Measurements from ENCODE around the gene VEZF1. TPM values are rescaled to one million over a fixed set of nuclear protein-coding genes. Genes with fewer than 3 reads are reported as not detected.

The VEZF1 gene
- total and polyA plus RNA-seq, 2 donors (not counting 1 experiment from before 2014, with no cell fraction given): 43.9 to 51.2 TPM

- Histone ChIP-seq H2AFZ (ENCODE audit: low read length) (no peak overlapping the region), H3K79me2 (ENCODE audit: control insufficient read depth, insufficient read depth, low read length) (peaks cover 33% of the 10 kb centered on the region), H3K4me1 (ENCODE audit: control insufficient read depth, extremely low read depth, insufficient read depth, low read length) (peaks cover 5% of the 10 kb centered on the region), H3K27me3 (ENCODE audit: control insufficient read depth, insufficient read depth, low read length) (no peaks in the 10 kb centered on the region), H3K4me3 (replicated peaks in 1 of 4; ENCODE audit: control extremely low read depth in 1 of 4, insufficient read depth in 1 of 4, low read depth in 3 of 4, low read length in 4 of 4) (no peak overlapping the region), H3K4me2 (ENCODE audit: extremely low read depth, insufficient read depth, low read length) (no peak overlapping the region), H3K9ac (ENCODE audit: insufficient read depth, low read length) (no peak overlapping the region), H4K20me1 (ENCODE audit: control insufficient read depth, extremely low read depth, insufficient read depth, low read length) (peaks cover 2% of the 10 kb centered on the region), H3K9me3 (ENCODE audit: control insufficient read depth, insufficient read depth, low read depth, low read length) (no peaks in the 10 kb centered on the region), H3K36me3 (ENCODE audit: control insufficient read depth, insufficient read depth, low read length) (peaks cover 5% of the 10 kb centered on the region), H3K27ac (ENCODE audit: insufficient read depth, low read length) (no peak overlapping the region)
- no peak for TF ChIP-seq EZH2 (IDR thresholded peaks at IDR 0.05; ENCODE audit: low read length, missing control alignments)
- TF ChIP-seq, protein P1, sequence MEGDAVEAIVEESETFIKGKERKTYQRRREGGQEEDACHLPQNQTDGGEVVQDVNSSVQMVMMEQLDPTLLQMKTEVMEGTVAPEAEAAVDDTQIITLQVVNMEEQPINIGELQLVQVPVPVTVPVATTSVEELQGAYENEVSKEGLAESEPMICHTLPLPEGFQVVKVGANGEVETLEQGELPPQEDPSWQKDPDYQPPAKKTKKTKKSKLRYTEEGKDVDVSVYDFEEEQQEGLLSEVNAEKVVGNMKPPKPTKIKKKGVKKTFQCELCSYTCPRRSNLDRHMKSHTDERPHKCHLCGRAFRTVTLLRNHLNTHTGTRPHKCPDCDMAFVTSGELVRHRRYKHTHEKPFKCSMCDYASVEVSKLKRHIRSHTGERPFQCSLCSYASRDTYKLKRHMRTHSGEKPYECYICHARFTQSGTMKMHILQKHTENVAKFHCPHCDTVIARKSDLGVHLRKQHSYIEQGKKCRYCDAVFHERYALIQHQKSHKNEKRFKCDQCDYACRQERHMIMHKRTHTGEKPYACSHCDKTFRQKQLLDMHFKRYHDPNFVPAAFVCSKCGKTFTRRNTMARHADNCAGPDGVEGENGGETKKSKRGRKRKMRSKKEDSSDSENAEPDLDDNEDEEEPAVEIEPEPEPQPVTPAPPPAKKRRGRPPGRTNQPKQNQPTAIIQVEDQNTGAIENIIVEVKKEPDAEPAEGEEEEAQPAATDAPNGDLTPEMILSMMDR (conservative IDR thresholded peaks at IDR 0.05 in 1 of 2, IDR thresholded peaks at IDR 0.05 in 1 of 2; ENCODE audit: low read depth in 1 of 2, low read length in 2 of 2): no peak
- DNase-seq (ENCODE audit: low read depth in 2 of 2): no peak
Observed at GRCh38 chr17:57999010-57999495, 11.0 kb upstream of the VEZF1 start.

DNA sequence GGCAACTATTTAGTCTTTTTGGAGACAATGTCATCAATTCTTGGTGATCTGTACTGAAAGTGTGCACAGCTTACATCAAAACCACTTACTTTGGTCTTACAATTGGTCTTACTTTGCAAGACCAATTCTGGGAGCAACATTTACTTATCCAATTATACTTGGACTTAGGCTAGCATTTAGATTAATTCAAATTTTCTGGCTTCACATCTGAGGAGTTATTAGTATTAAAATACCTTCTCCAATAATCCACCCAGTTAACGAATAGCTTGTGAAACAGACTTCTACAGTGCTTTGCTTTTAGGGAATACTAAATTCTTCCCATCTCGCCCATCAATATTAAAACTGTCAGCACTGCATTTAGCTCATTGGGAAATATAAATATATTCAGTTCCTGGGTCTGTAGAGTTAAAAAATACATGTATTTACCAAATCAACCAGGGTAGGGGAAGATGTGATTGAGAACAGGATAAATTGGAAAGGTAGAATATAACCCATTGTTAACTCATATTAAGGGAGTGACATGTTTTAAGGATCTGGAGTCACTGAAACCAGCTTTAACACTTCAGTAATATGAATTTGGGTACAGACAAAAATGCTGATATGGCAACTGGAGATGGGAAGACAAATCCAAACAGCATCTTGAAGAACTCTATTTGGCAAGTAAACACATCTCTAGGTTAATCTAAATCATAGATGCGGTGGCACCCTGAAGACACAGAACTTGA, 9.2 kb upstream of the VEZF1 start:
- Histone ChIP-seq H3K27ac (ENCODE audit: insufficient read depth, low read length) (no peak overlapping the region), H3K9ac (ENCODE audit: insufficient read depth, low read length) (no peak overlapping the region), H3K4me1 (ENCODE audit: control insufficient read depth, extremely low read depth, insufficient read depth, low read length) (peaks cover 2% of the 10 kb centered on the region), H3K4me2 (ENCODE audit: extremely low read depth, insufficient read depth, low read length) (no peak overlapping the region), H2AFZ (ENCODE audit: low read length) (no peak overlapping the region), H3K4me3 (replicated peaks in 1 of 4; ENCODE audit: control extremely low read depth in 1 of 4, insufficient read depth in 1 of 4, low read depth in 3 of 4, low read length in 4 of 4) (no peak overlapping the region), H3K36me3 (ENCODE audit: control insufficient read depth, insufficient read depth, low read length) (peaks cover 2% of the 10 kb centered on the region), H4K20me1 (ENCODE audit: control insufficient read depth, extremely low read depth, insufficient read depth, low read length) (peaks cover 2% of the 10 kb centered on the region), H3K9me3 (ENCODE audit: control insufficient read depth, insufficient read depth, low read depth, low read length) (no peaks in the 10 kb centered on the region), H3K79me2 (ENCODE audit: control insufficient read depth, insufficient read depth, low read length) (peaks cover 14% of the 10 kb centered on the region), H3K27me3 (ENCODE audit: control insufficient read depth, insufficient read depth, low read length) (no peaks in the 10 kb centered on the region)
- TF ChIP-seq, protein P1 (conservative IDR thresholded peaks at IDR 0.05 in 1 of 2, IDR thresholded peaks at IDR 0.05 in 1 of 2; ENCODE audit: low read depth in 1 of 2, low read length in 2 of 2): no peak
- TF ChIP-seq EZH2 (IDR thresholded peaks at IDR 0.05; ENCODE audit: low read length, missing control alignments): no peak
- no peak for DNase-seq (ENCODE audit: low read depth in 2 of 2)

DNA sequence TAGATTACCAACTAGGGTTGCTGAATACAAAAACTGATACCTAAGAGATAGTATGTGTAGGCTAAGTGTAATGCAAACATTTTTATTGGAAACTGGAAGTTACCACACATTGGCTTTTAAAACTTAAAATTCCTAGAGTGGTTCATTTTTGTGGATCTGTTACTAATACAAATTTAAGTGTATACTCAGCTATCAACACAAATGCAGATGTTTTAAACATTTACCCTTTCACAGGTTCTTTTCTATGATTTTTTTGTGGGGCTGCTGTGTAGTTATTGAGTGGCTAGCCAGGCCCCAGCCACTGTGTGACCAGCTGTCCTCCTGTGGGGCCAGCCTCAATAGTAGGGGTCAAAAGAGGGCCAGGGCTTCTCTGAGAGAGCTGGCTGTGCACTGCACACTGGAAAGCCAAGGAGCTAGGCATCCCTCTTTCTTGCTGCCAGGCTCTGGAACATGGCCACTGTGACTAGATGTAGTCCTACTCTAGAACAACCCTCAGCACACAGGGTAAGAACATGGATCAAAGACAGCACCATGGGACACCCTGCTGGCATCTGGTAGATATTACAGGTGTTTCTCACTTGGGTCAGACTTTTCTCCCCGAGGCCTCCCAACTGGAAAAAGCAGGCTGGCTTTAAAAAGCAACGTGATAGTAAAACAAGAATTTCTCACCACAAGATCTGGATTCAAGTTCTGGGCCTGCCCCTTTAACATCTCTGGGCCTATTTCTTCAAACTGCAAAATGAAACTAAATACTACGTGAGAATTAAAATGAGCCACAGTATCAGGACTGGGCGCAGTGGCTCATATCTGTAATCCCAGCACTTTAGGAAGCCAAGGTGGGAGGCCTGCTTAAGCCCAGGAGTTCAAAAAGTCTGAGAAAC, 7.3 kb upstream of the VEZF1 start:
- H2AFZ ChIP-seq (ENCODE audit: low read length): no peak overlapping the region
- no peak overlapping the region for H3K27ac ChIP-seq (ENCODE audit: insufficient read depth, low read length)
- no peak overlapping the region for H3K9ac ChIP-seq (ENCODE audit: insufficient read depth, low read length)
- peaks cover 2% of the 10 kb centered on the region for H3K36me3 ChIP-seq (ENCODE audit: control insufficient read depth, insufficient read depth, low read length)
- DNase-seq (ENCODE audit: low read depth in 2 of 2): peak; percentile 69 to 84
- H3K4me2 ChIP-seq (ENCODE audit: extremely low read depth, insufficient read depth, low read length): no peak overlapping the region
- TF ChIP-seq, protein P1 (conservative IDR thresholded peaks at IDR 0.05 in 1 of 2, IDR thresholded peaks at IDR 0.05 in 1 of 2; ENCODE audit: low read depth in 1 of 2, low read length in 2 of 2): peak; percentile 64 to 71
- no peak for TF ChIP-seq EZH2 (IDR thresholded peaks at IDR 0.05; ENCODE audit: low read length, missing control alignments)
- H3K79me2 ChIP-seq (ENCODE audit: control insufficient read depth, insufficient read depth, low read length): peaks cover 7% of the 10 kb centered on the region
- H3K9me3 ChIP-seq (ENCODE audit: control insufficient read depth, insufficient read depth, low read depth, low read length): no peaks in the 10 kb centered on the region
- no peak overlapping the region for H3K4me3 ChIP-seq (replicated peaks in 1 of 4; ENCODE audit: control extremely low read depth in 1 of 4, insufficient read depth in 1 of 4, low read depth in 3 of 4, low read length in 4 of 4)
- no peaks in the 10 kb centered on the region for H4K20me1 ChIP-seq (ENCODE audit: control insufficient read depth, extremely low read depth, insufficient read depth, low read length)
- no peaks in the 10 kb centered on the region for H3K27me3 ChIP-seq (ENCODE audit: control insufficient read depth, insufficient read depth, low read length)
- H3K4me1 ChIP-seq (ENCODE audit: control insufficient read depth, extremely low read depth, insufficient read depth, low read length): peaks cover 2% of the 10 kb centered on the region
